GM23338 (cell line): ENCODE measurements around the gene TM7SF3.

Source experiments
- CTCF ChIP-seq, 2 experiments: fragments of 200-600 bp in 1 of 2; sonication (generic) in 1 of 2; conservative IDR thresholded peaks; 2 replicates each; pipeline versions ENCODE4 v1.5.1 to v1.6.1; 2016 to 2017; ENCODE audit warnings: antibody characterized with exemption in 2 of 2, low read depth in 2 of 2, mild to moderate bottlenecking in 2 of 2, moderate library complexity in 1 of 2
- EZH2 ChIP-seq: fragments of 200-600 bp; sonication (generic); IDR thresholded peaks from one replicate; pipeline ENCODE4 v1.8.0; 2017; ENCODE audit warnings: antibody characterized with exemption, mild to moderate bottlenecking, low read depth; ENCODE audit not compliant: unreplicated experiment
- JUNB ChIP-seq: IDR thresholded peaks from one replicate; pipeline ENCODE4 v1.6.1; 2016; ENCODE audit warnings: antibody characterized with exemption; ENCODE audit not compliant: unreplicated experiment
- NANOG ChIP-seq: IDR thresholded peaks from 2 replicates; pipeline ENCODE4 v1.6.1; 2016; ENCODE audit warnings: antibody characterized with exemption, borderline replicate concordance
- POLR2AphosphoS5 ChIP-seq: IDR thresholded peaks from 2 replicates; pipeline ENCODE4 v1.6.1; 2016; ENCODE audit warnings: antibody characterized with exemption, low read depth
- TF ChIP-seq, protein P1 (sequence below): IDR thresholded peaks from 2 replicates; pipeline ENCODE4 v1.6.1; 2016; ENCODE audit warnings: antibody characterized with exemption

GRCh38 chr12:26971963-26972362 lies 42.2 kb downstream of the TM7SF3 start:
- TF ChIP-seq CTCF (conservative IDR thresholded peaks at IDR 0.05; ENCODE audit: low read depth in 2 of 2) (no peak), JUNB (no peak), POLR2AphosphoS5 (no peak), NANOG (no peak), EZH2 (no peak)
- TF ChIP-seq, protein P1, sequence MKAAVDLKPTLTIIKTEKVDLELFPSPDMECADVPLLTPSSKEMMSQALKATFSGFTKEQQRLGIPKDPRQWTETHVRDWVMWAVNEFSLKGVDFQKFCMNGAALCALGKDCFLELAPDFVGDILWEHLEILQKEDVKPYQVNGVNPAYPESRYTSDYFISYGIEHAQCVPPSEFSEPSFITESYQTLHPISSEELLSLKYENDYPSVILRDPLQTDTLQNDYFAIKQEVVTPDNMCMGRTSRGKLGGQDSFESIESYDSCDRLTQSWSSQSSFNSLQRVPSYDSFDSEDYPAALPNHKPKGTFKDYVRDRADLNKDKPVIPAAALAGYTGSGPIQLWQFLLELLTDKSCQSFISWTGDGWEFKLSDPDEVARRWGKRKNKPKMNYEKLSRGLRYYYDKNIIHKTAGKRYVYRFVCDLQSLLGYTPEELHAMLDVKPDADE, result no peak
